B cell (primary cell): Measurements from ENCODE around the gene CDRT15.

Source experiments
- EZH2 ChIP-seq: IDR thresholded peaks from 2 replicates; pipeline ENCODE4 v1.6.1; 2012; ENCODE audit warnings: borderline replicate concordance, low read depth, mild to moderate bottlenecking, moderate library complexity, low read length; ENCODE audit not compliant: insufficient read depth, poor library complexity, severe bottlenecking
- TF ChIP-seq, protein P1 (sequence below): fragments of 200-600 bp; IDR thresholded peaks from one replicate; pipeline ENCODE4 v1.8.0; 2022; ENCODE audit warnings: antibody characterized with exemption, mild to moderate bottlenecking

- TF ChIP-seq, protein P1, sequence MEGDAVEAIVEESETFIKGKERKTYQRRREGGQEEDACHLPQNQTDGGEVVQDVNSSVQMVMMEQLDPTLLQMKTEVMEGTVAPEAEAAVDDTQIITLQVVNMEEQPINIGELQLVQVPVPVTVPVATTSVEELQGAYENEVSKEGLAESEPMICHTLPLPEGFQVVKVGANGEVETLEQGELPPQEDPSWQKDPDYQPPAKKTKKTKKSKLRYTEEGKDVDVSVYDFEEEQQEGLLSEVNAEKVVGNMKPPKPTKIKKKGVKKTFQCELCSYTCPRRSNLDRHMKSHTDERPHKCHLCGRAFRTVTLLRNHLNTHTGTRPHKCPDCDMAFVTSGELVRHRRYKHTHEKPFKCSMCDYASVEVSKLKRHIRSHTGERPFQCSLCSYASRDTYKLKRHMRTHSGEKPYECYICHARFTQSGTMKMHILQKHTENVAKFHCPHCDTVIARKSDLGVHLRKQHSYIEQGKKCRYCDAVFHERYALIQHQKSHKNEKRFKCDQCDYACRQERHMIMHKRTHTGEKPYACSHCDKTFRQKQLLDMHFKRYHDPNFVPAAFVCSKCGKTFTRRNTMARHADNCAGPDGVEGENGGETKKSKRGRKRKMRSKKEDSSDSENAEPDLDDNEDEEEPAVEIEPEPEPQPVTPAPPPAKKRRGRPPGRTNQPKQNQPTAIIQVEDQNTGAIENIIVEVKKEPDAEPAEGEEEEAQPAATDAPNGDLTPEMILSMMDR: no peak
- TF ChIP-seq EZH2: no peak
Observed at GRCh38 chr17:14206891-14207290, 29.8 kb downstream of the CDRT15 start.
